Common myeloid progenitor, CD34-positive (primary cell): ENCODE data around the gene C1QTNF9.

Experiments used
- CTCF ChIA-PET: fragments of 350-600 bp; sonication (Branson Sonifier 250); formaldehyde crosslinking; loops from one replicate; lab custom pipeline; 2021; ENCODE audit warnings: antibody characterized with exemption; lab: Charles Lee
- POLR2A ChIA-PET: fragments of 350-600 bp; sonication (Branson Sonifier 250); formaldehyde crosslinking; loops from one replicate; lab custom pipeline; 2021; ENCODE audit warnings: antibody characterized with exemption; lab: Charles Lee
- DNase-seq, 3 donors: peaks; one replicate each; pipeline versions ENCODE4 v3.0.0 to v3.0.0-alpha.2; 2013
- H3K27ac ChIP-seq, 2 experiments: 1 replicate in 1 of 2; 2 replicates in 1 of 2; pipeline ENCODE4 v1.7.0; 2013; ENCODE audit warnings: inconsistent platforms in 2 of 2, low read length in 2 of 2, mild to moderate bottlenecking in 2 of 2, low read depth in 1 of 2, moderate library complexity in 1 of 2; ENCODE audit not compliant: severe bottlenecking in 2 of 2, insufficient read depth in 1 of 2, poor library complexity in 1 of 2
- H3K27me3 ChIP-seq, 5 experiments: replicated peaks in 2 of 5; 1 replicate in 3 of 5; 2 replicates in 2 of 5; pipeline versions ENCODE4 v1.6.1 to v1.7.0; 2013; ENCODE audit warnings: low read length in 4 of 5, mild to moderate bottlenecking in 2 of 5, moderate library complexity in 2 of 5, inconsistent platforms in 1 of 5; ENCODE audit not compliant: insufficient read depth in 5 of 5, control insufficient read depth in 4 of 5
- H3K36me3 ChIP-seq, 4 experiments: 1 replicate in 2 of 4; 2 replicates in 2 of 4; pipeline versions ENCODE4 v1.6.1 to v1.7.0; 2013; ENCODE audit warnings: low read length in 3 of 4, control low read depth in 1 of 4, mild to moderate bottlenecking in 1 of 4; ENCODE audit not compliant: control insufficient read depth in 4 of 4, insufficient read depth in 4 of 4
- H3K4me1 ChIP-seq, 4 experiments: 1 replicate in 3 of 4; 2 replicates in 1 of 4; pipeline versions ENCODE4 v1.6.1 to v1.7.1; 2013; ENCODE audit warnings: low read length in 3 of 4, mild to moderate bottlenecking in 3 of 4, control low read depth in 1 of 4, inconsistent platforms in 1 of 4, moderate library complexity in 1 of 4; ENCODE audit not compliant: control insufficient read depth in 4 of 4, insufficient read depth in 4 of 4; ENCODE audit errors: control extremely low read depth in 1 of 4
- H3K4me3 ChIP-seq, 7 experiments: 1 replicate in 4 of 7; 2 replicates in 3 of 7; pipeline versions ENCODE4 v1.5.1 to v1.7.0; 2013; ENCODE audit warnings: mild to moderate bottlenecking in 7 of 7, low read length in 6 of 7, moderate library complexity in 6 of 7, inconsistent platforms in 2 of 7, low read depth in 2 of 7, control low read depth in 1 of 7; ENCODE audit not compliant: insufficient read depth in 4 of 7, control insufficient read depth in 1 of 7; ENCODE audit errors: extremely low read depth in 1 of 7
- H3K9me3 ChIP-seq, 5 experiments: 1 replicate in 4 of 5; 2 replicates in 1 of 5; pipeline versions ENCODE4 v1.6.1 to v1.7.1; 2013; ENCODE audit warnings: low read length in 4 of 5, mild to moderate bottlenecking in 2 of 5, inconsistent platforms in 1 of 5, low read depth in 1 of 5, moderate library complexity in 1 of 5; ENCODE audit not compliant: control insufficient read depth in 4 of 5, insufficient read depth in 2 of 5; ENCODE audit errors: control extremely low read depth in 1 of 5
- WGBS: methylation state at CpG from one replicate; pipeline ENCODE4 v1.1.5; 2013; ENCODE audit not compliant: insufficient coverage; 5-methylcytosine and 5-hydroxymethylcytosine counted together

The C1QTNF9 gene

GRCh38 chr13:24279327-24280110 is 29.9 kb upstream of the C1QTNF9 start:
- Histone ChIP-seq H3K27me3 (no peaks in the 10 kb centered on the region), H3K27ac (no peak overlapping the region), H3K4me1 (peaks cover 10 to 25% (median 19%) of the 10 kb centered on the region in 4 experiments), H3K36me3 (peaks cover under 1 to 41% (median 12%) of the 10 kb centered on the region in 4 experiments), H3K9me3 (no peaks in the 10 kb centered on the region), H3K4me3 (no peak overlapping the region)
- CTCF ChIA-PET: interaction anchor here (0.9 to 1.2 kb wide), 2 partner anchors 25 to 52 kb away, joined by 3 read pairs; no protein-coding TSS in a partner anchor
- POLR2A ChIA-PET: no interaction called here
- DNase-seq: no peak
- 96% methylated on average over 8 of the region's 8 CpGs for WGBS

DNA sequence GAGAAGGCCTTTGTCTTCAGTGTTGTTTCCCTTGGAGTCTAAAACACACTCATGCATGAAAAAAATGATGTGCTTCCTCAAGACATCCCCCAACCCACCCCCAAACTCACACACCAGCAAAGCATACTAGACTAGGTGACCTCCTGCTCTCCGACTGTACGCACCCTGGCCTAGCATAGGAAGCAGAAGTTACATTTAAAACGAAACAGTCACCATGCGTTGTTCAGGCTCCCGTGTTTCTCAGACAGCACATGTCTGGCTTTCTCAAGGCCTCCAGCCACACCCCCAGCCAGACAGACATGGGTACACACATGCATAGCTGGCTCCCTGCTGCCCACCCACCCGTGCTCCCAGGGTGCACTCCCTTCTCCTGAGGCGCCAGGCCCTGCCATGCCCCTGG is 28.7 kb upstream of the C1QTNF9 start:
- no peaks in the 10 kb centered on the region for H3K9me3 ChIP-seq
- DNase-seq: no peak
- H3K4me1 ChIP-seq: peaks cover 5 to 13% (median 7%) of the 10 kb centered on the region in 4 experiments
- ChIA-PET CTCF (interaction anchor here (1.0 to 1.2 kb wide), 2 partner anchors 10 to 26 kb away, joined by 3 to 4 read pairs; no protein-coding TSS in a partner anchor), POLR2A (no interaction called here)
- H3K4me3 ChIP-seq: no peak overlapping the region
- H3K27me3 ChIP-seq: no peaks in the 10 kb centered on the region
- H3K27ac ChIP-seq: no peak overlapping the region
- WGBS: 87% methylated on average over 7 of the region's 7 CpGs
- peaks cover 6 to 53% (median 18%) of the 10 kb centered on the region in 4 experiments for H3K36me3 ChIP-seq

DNA sequence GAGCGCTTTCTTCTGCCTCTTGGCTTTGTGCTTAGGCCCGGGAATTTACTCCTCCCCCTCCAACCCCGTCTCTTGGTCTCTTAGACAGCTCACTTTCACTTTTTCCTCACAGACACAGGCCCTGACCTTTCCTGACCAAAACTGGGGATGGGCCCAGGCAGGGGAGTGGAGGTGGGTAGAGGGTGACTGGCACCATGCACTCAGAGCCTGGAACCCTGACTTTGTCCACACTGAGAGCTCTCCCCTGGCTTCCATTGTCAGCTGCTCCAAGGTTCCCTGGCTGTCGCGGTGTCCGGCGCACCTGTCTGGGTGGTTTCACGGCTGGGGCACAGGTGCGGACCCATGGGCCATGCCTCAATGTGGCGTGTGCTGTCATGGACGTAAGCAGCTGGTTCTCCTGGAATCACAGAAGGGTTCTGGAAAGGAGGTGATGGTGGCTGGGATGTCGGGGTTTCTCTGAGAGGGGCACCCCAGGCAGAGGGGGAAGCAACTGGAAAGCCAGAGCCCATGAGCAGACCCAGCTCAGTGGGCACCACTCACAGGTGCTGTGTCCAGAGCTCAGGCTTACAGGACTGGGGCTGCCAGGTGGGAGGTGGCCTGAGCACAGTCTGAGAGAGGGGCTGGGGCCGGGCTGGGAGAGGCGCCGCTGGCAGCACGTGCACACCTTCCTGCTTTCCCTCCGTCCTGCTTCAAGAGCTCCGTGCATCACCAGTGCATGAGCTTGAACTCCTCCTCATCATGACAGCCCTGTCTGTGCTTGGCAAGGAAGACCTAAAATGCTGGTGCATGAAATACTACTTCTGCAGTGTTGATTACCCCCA is 28.0 kb upstream of the C1QTNF9 start:
- Histone ChIP-seq H3K36me3 (peaks cover 9 to 60% (median 24%) of the 10 kb centered on the region in 4 experiments), H3K27me3 (no peaks in the 10 kb centered on the region), H3K27ac (no peak overlapping the region), H3K9me3 (no peaks in the 10 kb centered on the region), H3K4me3 (no peak overlapping the region), H3K4me1 (peaks cover 2 to 6% (median 4%) of the 10 kb centered on the region in 4 experiments)
- WGBS: 97% methylated on average over 16 of the region's 18 CpGs
- POLR2A ChIA-PET: no interaction called here
- DNase-seq: no peak
- CTCF ChIA-PET: interaction anchor here (1.0 kb wide), 2 partner anchors 10 to 18 kb away, joined by 3 to 4 read pairs; no protein-coding TSS in a partner anchor

DNA sequence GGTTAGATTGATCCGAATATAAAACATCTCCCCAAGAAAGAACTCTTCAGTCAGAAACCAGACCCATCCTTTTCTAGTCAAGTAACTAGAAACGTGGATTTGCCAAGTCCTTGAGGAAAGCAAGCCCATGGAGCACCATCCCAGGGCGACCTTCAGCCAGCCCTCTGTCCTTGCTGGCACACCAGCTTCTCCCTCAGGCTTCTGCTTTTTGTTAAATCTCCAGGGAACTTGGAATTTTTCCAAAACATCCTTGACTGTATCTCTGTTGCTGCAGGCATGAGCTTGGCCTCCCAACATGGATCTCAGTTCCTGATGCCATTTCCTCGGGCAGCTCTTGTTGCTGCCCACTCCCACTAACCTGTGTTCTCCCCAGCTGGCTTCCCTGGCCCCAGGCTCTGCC is 27.1 kb upstream of the C1QTNF9 start:
- Histone ChIP-seq H3K27ac (no peak overlapping the region), H3K4me3 (no peak overlapping the region), H3K36me3 (peaks cover 12 to 68% (median 26%) of the 10 kb centered on the region in 4 experiments), H3K27me3 (no peaks in the 10 kb centered on the region), H3K4me1 (no peaks in the 10 kb centered on the region), H3K9me3 (no peaks in the 10 kb centered on the region)
- ChIA-PET POLR2A (no interaction called here), CTCF (interaction anchor here (1.0 kb wide), 1 partner anchor 18 kb away, joined by 3 read pairs; no protein-coding TSS in a partner anchor)
- no peak for DNase-seq
- WGBS: 88% methylated on average over 4 of the region's 4 CpGs

DNA sequence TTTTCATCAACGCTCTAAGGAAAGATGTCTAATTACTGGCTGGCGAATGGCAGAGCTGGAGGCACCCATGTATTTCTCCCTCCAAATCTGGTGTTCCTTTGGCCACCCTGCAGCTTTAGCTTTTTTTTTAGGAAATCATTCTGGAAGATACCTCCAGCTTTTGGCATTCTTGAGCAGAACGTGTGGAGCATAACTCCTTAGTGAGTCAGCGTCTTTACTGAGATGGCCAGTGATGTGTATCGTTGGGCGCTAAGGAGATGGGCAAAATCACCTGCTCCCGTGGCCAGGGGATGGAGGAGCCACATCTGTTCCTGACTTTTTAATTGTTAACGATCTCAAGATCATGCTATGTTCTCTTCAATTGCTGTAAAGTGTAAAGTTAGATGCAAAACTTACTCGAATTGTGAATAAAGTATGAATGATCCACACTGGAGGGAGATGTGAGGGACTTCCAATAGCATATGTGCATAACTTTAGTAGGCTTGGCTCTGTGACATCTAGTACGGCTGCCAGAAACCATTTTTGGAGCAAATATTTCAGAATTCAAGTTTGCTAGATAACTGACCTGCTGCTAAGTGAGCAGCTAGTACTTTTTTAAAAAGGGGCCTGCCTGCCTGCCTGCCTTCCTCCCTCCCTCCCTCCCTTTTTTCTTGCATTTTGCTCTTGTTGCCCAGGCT is 24.4 kb upstream of the C1QTNF9 start:
- 97% methylated on average over 10 of the region's 10 CpGs for whole genome bisulfite sequencing
- no peaks in the 10 kb centered on the region for H3K4me1 ChIP-seq
- H3K27me3 ChIP-seq: no peaks in the 10 kb centered on the region
- H3K4me3 ChIP-seq: no peak overlapping the region
- CTCF ChIA-PET: interaction anchor here (1.2 kb wide), 1 partner anchor 56 kb away, joined by 3 read pairs; no protein-coding TSS in a partner anchor
- POLR2A ChIA-PET: no interaction called here
- no peak for DNase-seq
- peaks cover 19 to 89% (median 39%) of the 10 kb centered on the region in 4 experiments for H3K36me3 ChIP-seq
- H3K9me3 ChIP-seq: no peaks in the 10 kb centered on the region
- H3K27ac ChIP-seq: no peak overlapping the region

DNA sequence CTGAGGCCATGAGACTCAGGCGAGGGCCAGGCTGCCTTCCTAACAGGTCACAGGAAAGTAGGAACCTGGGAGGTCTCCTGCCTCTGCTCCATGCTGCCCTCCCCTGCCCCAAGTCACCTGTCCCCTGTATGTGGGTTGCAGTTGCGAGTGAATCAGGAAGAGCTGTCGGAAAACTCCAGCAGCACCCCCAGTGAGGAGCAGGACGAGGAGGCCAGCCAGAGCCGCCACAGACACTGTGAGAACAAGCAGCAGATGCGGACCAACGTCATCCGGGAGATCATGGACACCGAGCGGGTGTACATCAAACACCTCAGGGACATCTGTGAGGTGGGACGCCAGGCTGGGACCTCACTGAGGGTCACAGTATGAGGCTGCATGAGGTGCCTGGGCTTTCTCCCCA is 22.8 kb upstream of the C1QTNF9 start:
- Histone ChIP-seq H3K36me3 (peaks cover 31 to 98% (median 51%) of the 10 kb centered on the region in 4 experiments), H3K9me3 (no peaks in the 10 kb centered on the region), H3K27me3 (no peaks in the 10 kb centered on the region), H3K4me3 (no peak overlapping the region), H3K27ac (no peak overlapping the region), H3K4me1 (no peaks in the 10 kb centered on the region)
- ChIA-PET POLR2A (no interaction called here), CTCF (no interaction called here)
- WGBS: 100% methylated on average over 11 of the region's 11 CpGs
- DNase-seq: no peak
